Natural killer cell treated with Interleukin-12 subunit alpha and Interleukin-12 subunit beta and Interleukin-15 and Interleukin-18, amount 100 ng/mL, for 72 hours (primary cell): Measurements from ENCODE around the gene XIAP. TPM values are rescaled to one million over a fixed set of nuclear protein-coding genes. Genes with fewer than 3 reads are reported as not detected.
A peak's percentile ranks its signal among the peaks of the same experiment; 100 is the strongest.
"Not testable (repeated sequence)": the region's sequence is repeated elsewhere in the genome, so short reads cannot be mapped to it uniquely, and the experiment has no call there.

ENCODE experiments used
- ATAC-seq, 2 donors: fragments of 150-1000 bp; cut with Tn5 transposase in 1 of 2; sonication (Bioruptor Pico), chemical (Tn5 transposase) in 1 of 2; 2 replicates each; pipeline ENCODE4 v1.10.0; 2021
- DNase-seq: peaks from one replicate; pipeline ENCODE4 v3.0.0; 2022; ENCODE audit warnings: low spot score
- H3K27ac Mint-ChIP-seq, 2 donors: 1 replicate in 1 of 2; 2 replicates in 1 of 2; pipeline ENCODE4 v1.8.0; 2022; ENCODE audit warnings: mixed read lengths in 2 of 2, mild to moderate bottlenecking in 1 of 2, moderate library complexity in 1 of 2
- H3K27me3 Mint-ChIP-seq, 2 donors: 1 replicate in 1 of 2; 2 replicates in 1 of 2; pipeline ENCODE4 v1.8.0; 2022; ENCODE audit warnings: mixed read lengths in 2 of 2
- H3K36me3 Mint-ChIP-seq: one replicate; pipeline ENCODE4 v1.8.0; 2022; ENCODE audit warnings: mixed read lengths
- H3K4me1 Mint-ChIP-seq, 2 donors: 1 replicate in 1 of 2; 2 replicates in 1 of 2; pipeline ENCODE4 v1.8.0; 2022; ENCODE audit warnings: low read depth in 2 of 2, mixed read lengths in 2 of 2, mild to moderate bottlenecking in 1 of 2
- H3K4me3 Mint-ChIP-seq: one replicate; pipeline ENCODE4 v1.8.0; 2022; ENCODE audit warnings: mixed read lengths
- H3K9me3 Mint-ChIP-seq: 2 replicates; pipeline ENCODE4 v1.8.0; 2022; ENCODE audit warnings: mixed read lengths
- total RNA-seq, 2 donors: library from RNA; stranded (reverse); gene quantifications; one replicate each; pipeline ENCODE4 v1.2.3, GENCODE V29; 2022

The XIAP gene
- total RNA-seq, 2 donors from 2014 or later, result 56.1 to 63.8 TPM

DNA sequence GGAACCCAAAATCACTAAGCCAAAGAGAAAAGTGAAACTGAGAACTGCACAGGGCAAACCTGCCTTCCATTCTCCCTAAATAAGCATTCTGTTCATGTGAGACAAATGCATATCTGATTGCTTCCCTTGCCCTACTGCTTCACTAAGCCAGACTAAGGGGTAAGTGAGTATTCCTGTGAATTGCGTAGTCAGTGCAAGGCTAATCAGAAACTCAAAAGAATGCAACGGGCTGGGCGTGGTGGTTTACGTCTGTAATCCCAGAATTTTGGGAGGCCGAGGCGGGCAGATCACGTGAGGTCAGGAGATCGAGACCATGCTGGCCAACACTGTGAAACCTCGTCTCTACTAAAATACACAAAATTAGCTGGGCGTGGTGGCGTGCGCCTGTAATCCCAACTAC lies 10.8 kb upstream of the XIAP start:
- DNase-seq, result no peak
- Mint-ChIP-seq H3K9me3 (no peaks in the 10 kb centered on the region), H3K36me3 (no peaks in the 10 kb centered on the region), H3K27ac (no peak overlapping the region), H3K4me3 (no peak overlapping the region), H3K27me3 (peaks cover 0 to 9% of the 10 kb centered on the region in 2 donors), H3K4me1 (no peaks in the 10 kb centered on the region)
- no peak for ATAC-seq

GRCh38 chrX:123849906-123850305 lies 9.9 kb upstream of the XIAP start:
- H3K4me1 Mint-ChIP-seq, H3K9me3 Mint-ChIP-seq, H3K36me3 Mint-ChIP-seq, ATAC-seq, H3K27ac Mint-ChIP-seq, DNase-seq, H3K4me3 Mint-ChIP-seq, H3K27me3 Mint-ChIP-seq: not testable (repeated sequence)

DNA sequence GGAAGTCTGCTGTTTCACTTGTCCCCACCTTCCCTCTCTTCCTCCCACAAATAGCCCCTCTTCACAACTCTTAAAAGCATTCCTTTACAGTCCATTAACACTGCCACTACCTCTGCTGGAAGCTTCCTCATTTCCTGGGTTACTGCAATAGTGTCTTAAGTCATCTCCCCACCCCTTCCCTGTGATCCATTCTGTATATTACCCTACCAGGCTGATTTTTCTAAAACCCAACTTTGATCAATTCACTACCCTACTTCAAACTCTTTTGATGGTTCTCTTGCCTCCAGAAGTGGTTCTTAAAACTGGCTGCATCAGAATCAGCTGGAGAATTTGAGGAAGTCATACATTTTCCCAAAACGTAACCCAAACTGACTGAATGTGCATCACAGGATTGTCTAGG lies 8.8 kb upstream of the XIAP start:
- Mint-ChIP-seq H3K4me3 (no peak overlapping the region), H3K9me3 (no peaks in the 10 kb centered on the region), H3K36me3 (no peaks in the 10 kb centered on the region), H3K4me1 (no peaks in the 10 kb centered on the region), H3K27me3 (peaks cover 0 to 10% of the 10 kb centered on the region in 2 donors), H3K27ac (no peak overlapping the region)
- no peak for DNase-seq
- no peak for ATAC-seq

- Mint-ChIP-seq H3K4me1 (peaks cover 4 to 5% of the 10 kb centered on the region in 2 donors), H3K27ac (no peak overlapping the region), H3K9me3 (no peaks in the 10 kb centered on the region), H3K36me3 (no peaks in the 10 kb centered on the region), H3K4me3 (no peak overlapping the region), H3K27me3 (peaks cover 0 to 18% of the 10 kb centered on the region in 2 donors)
- DNase-seq (no peak), ATAC-seq (no peak)
Observed at GRCh38 chrX:123854329-123854728, 5.5 kb upstream of the XIAP start.

- no peaks in the 10 kb centered on the region for H3K9me3 Mint-ChIP-seq
- DNase-seq (no peak), ATAC-seq (peak in 1 of 2 donors; percentile 56)
- H3K4me1 Mint-ChIP-seq, result peaks cover 10 to 18% of the 10 kb centered on the region in 2 donors
- H3K4me3 Mint-ChIP-seq, result peak overlapping the region; percentile 96
- H3K27me3 Mint-ChIP-seq, result peaks cover 0 to 8% of the 10 kb centered on the region in 2 donors
- no peaks in the 10 kb centered on the region for H3K36me3 Mint-ChIP-seq
- H3K27ac Mint-ChIP-seq, result peak overlapping the region; percentile 94 to 95
Observed at GRCh38 chrX:123859409-123859845, 426 bp upstream of the XIAP start.

DNA sequence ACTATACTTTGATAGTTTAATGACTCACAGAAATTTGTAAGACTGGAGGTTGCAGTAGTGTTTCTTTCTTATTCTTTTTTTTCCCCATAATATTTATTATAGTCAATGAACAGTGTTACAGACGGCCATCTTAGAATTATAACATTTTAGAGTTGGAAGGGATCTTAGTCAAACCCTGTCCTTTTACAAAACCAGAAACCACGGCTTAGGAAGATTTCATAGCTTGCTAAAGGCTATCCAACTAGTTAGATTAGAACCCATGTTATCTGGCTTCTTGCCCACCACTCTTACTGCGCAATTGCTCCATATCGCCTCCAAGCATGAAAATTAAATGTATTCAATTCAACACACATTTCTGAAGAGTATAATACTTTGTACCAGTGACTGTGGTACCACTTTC lies 1.1 kb downstream of the XIAP start:
- peak overlapping the region; percentile 93 to 95 for H3K27ac Mint-ChIP-seq
- ATAC-seq, result no peak
- peaks cover 0 to 8% of the 10 kb centered on the region in 2 donors for H3K27me3 Mint-ChIP-seq
- no peak for DNase-seq
- peaks cover 16 to 23% of the 10 kb centered on the region in 2 donors for H3K4me1 Mint-ChIP-seq
- no peaks in the 10 kb centered on the region for H3K36me3 Mint-ChIP-seq
- H3K4me3 Mint-ChIP-seq, result peak overlapping the region; percentile 96
- no peaks in the 10 kb centered on the region for H3K9me3 Mint-ChIP-seq

DNA sequence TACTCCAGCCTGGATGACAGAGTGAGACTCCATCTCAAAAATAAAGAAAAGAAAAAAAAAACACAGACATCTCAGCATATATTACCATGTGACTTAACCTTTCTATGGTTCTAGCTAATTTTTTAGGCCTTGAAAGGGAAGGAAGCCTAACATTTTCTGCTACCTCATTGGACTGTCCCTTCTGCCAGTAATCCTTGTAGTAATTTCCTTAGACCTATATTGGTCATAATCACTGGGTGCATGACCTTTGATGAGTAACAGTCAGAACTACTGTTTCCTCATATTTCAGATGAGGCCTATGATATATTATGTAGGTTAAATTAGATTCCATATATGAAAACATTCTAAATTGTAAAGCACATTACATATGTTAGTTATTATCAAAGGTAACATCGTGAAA lies 9.6 kb downstream of the XIAP start:
- no peak overlapping the region for H3K4me3 Mint-ChIP-seq
- H3K4me1 Mint-ChIP-seq, result peaks cover 11 to 13% of the 10 kb centered on the region in 2 donors
- H3K27ac Mint-ChIP-seq, result peak overlapping the region; percentile 67 to 76
- no peaks in the 10 kb centered on the region for H3K9me3 Mint-ChIP-seq
- no peaks in the 10 kb centered on the region for H3K36me3 Mint-ChIP-seq
- no peak for DNase-seq
- peak; percentile 64 to 80 for ATAC-seq
- no peaks in the 10 kb centered on the region for H3K27me3 Mint-ChIP-seq

- no peaks in the 10 kb centered on the region for H3K9me3 Mint-ChIP-seq
- H3K27ac Mint-ChIP-seq, result no peak overlapping the region
- H3K36me3 Mint-ChIP-seq, result no peaks in the 10 kb centered on the region
- H3K4me1 Mint-ChIP-seq, result peaks cover 5 to 10% of the 10 kb centered on the region in 2 donors
- no peak for ATAC-seq
- no peaks in the 10 kb centered on the region for H3K27me3 Mint-ChIP-seq
- no peak overlapping the region for H3K4me3 Mint-ChIP-seq
- no peak for DNase-seq
Observed at GRCh38 chrX:123871309-123871708, 11.5 kb downstream of the XIAP start.

GRCh38 chrX:123873956-123874355 lies 14.1 kb downstream of the XIAP start:
- ATAC-seq, result no peak
- Mint-ChIP-seq H3K27me3 (no peaks in the 10 kb centered on the region), H3K4me3 (no peak overlapping the region), H3K27ac (peak overlapping the region in 1 of 2 donors; percentile 35), H3K36me3 (no peaks in the 10 kb centered on the region), H3K4me1 (peaks cover 14 to 21% of the 10 kb centered on the region in 2 donors), H3K9me3 (no peaks in the 10 kb centered on the region)
- no peak for DNase-seq

DNA sequence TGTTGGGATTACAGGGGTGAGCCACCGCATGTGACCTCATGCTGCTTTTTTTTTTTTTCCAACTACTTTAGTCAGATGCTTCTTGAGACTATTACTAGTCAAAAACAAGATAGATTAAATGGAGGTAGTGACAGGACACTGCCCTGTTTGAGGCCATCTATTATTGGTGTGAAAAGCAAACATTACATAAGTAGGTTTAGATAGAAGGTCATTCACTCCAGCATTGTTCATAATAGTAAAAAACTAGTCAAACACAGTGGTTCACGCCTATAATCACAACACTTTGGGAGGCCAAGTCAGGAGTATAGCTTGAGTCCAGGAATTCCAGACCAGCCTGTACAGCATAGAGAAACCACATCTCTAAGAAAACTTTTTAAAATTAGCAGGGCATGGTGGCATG lies 16.3 kb downstream of the XIAP start:
- Mint-ChIP-seq H3K27ac (no peak overlapping the region), H3K4me3 (no peak overlapping the region)

DNA sequence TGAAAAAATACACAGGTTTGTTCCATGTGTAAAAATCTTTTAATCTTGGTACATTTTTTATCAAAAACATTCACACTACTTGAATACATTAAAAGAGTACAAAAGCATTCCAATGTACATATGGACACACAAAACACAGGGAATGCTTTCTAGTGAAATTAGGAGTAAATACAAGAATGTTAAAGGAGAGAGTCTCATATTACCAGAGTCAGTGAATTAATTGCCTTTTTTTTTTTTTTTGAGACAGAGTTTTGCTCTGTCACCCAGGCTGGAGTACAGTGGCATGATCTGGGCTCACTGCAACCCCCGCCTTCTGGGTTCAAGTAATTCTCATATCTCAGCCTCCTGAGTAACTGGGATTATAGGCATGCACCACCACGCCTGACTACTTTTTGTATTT lies 17.0 kb downstream of the XIAP start:
- DNase-seq (no peak), ATAC-seq (no peak)
- Mint-ChIP-seq H3K27me3 (no peaks in the 10 kb centered on the region), H3K9me3 (no peaks in the 10 kb centered on the region), H3K36me3 (no peaks in the 10 kb centered on the region), H3K4me3 (no peak overlapping the region), H3K27ac (peak overlapping the region in 1 of 2 donors; percentile 85), H3K4me1 (peaks cover 18 to 19% of the 10 kb centered on the region in 2 donors)

More for the DNA sequence above, 16.3 kb downstream of the XIAP start:
- no peak for DNase-seq
- Mint-ChIP-seq H3K36me3 (no peaks in the 10 kb centered on the region), H3K4me1 (peaks cover 15 to 19% of the 10 kb centered on the region in 2 donors), H3K9me3 (no peaks in the 10 kb centered on the region), H3K27me3 (no peaks in the 10 kb centered on the region)
- no peak for ATAC-seq

- ATAC-seq (peak; percentile 75 to 76), DNase-seq (no peak)
- Mint-ChIP-seq H3K27ac (peak overlapping the region; percentile 74 to 85), H3K9me3 (no peaks in the 10 kb centered on the region), H3K4me1 (peaks cover 18 to 19% of the 10 kb centered on the region in 2 donors), H3K27me3 (no peaks in the 10 kb centered on the region), H3K36me3 (no peaks in the 10 kb centered on the region), H3K4me3 (peak overlapping the region; percentile 67)
Observed at GRCh38 chrX:123878252-123878721, 18.4 kb downstream of the XIAP start.

GRCh38 chrX:123881330-123881729 lies 21.5 kb downstream of the XIAP start:
- H3K4me1 Mint-ChIP-seq, result peaks cover 16 to 18% of the 10 kb centered on the region in 2 donors
- peak overlapping the region; percentile 44 for H3K4me3 Mint-ChIP-seq
- ATAC-seq (no peak), DNase-seq (no peak)
- H3K27me3 Mint-ChIP-seq, result no peaks in the 10 kb centered on the region
- H3K9me3 Mint-ChIP-seq, result no peaks in the 10 kb centered on the region
- H3K36me3 Mint-ChIP-seq, result no peaks in the 10 kb centered on the region
- H3K27ac Mint-ChIP-seq, result peak overlapping the region in 1 of 2 donors; percentile 6

- DNase-seq (no peak), ATAC-seq (no peak)
- no peaks in the 10 kb centered on the region for H3K9me3 Mint-ChIP-seq
- no peak overlapping the region for H3K4me3 Mint-ChIP-seq
- H3K4me1 Mint-ChIP-seq, result peaks cover 16 to 18% of the 10 kb centered on the region in 2 donors
- no peaks in the 10 kb centered on the region for H3K36me3 Mint-ChIP-seq
- H3K27ac Mint-ChIP-seq, result no peak overlapping the region
- H3K27me3 Mint-ChIP-seq, result no peaks in the 10 kb centered on the region
Observed at GRCh38 chrX:123882391-123882790, 22.5 kb downstream of the XIAP start.
